ENCODE results near the gene GSE1.

- TF ChIP-seq CTCF (conservative IDR thresholded peaks at IDR 0.05 in 1 of 2, IDR thresholded peaks at IDR 0.05 in 1 of 2; ENCODE audit: extremely low read depth in 1 of 2, insufficient read depth in 1 of 2, low read depth in 1 of 2, low read length in 2 of 2), result no peak
- no peak for TF ChIP-seq EZH2 (IDR thresholded peaks at IDR 0.05; ENCODE audit: borderline replicate concordance, low read length)
Observed at GRCh38 chr16:85722128-85722893, 109.2 kb downstream of the GSE1 start.

Measured in mammary epithelial cell (primary cell).